Thyroid gland (tissue), 4 donors: Measurements from ENCODE around the gene SIRPA.

Experiments
- POLR2A ChIP-seq, 2 donors: fragments of 450-650 bp; IDR thresholded peaks; one replicate each; pipeline ENCODE4 v1.6.1; 2017; ENCODE audit warnings: antibody characterized with exemption in 2 of 2, mild to moderate bottlenecking in 2 of 2, moderate library complexity in 1 of 2
- TF ChIP-seq, protein P1 (sequence below), 6 experiments: fragments of 200-600 bp in 3 of 6; fragments of 450-650 bp in 3 of 6; sonication (generic) in 3 of 6; IDR thresholded peaks; one replicate each; pipeline ENCODE4 v1.5.1; 2016 to 2019; ENCODE audit warnings: antibody characterized with exemption in 6 of 6, mild to moderate bottlenecking in 2 of 6, inconsistent platforms in 1 of 6, moderate library complexity in 1 of 6

- TF ChIP-seq, protein P1, sequence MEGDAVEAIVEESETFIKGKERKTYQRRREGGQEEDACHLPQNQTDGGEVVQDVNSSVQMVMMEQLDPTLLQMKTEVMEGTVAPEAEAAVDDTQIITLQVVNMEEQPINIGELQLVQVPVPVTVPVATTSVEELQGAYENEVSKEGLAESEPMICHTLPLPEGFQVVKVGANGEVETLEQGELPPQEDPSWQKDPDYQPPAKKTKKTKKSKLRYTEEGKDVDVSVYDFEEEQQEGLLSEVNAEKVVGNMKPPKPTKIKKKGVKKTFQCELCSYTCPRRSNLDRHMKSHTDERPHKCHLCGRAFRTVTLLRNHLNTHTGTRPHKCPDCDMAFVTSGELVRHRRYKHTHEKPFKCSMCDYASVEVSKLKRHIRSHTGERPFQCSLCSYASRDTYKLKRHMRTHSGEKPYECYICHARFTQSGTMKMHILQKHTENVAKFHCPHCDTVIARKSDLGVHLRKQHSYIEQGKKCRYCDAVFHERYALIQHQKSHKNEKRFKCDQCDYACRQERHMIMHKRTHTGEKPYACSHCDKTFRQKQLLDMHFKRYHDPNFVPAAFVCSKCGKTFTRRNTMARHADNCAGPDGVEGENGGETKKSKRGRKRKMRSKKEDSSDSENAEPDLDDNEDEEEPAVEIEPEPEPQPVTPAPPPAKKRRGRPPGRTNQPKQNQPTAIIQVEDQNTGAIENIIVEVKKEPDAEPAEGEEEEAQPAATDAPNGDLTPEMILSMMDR (IDR thresholded peaks at IDR 0.05) = no peak
- TF ChIP-seq POLR2A (IDR thresholded peaks at IDR 0.05) = no peak
These were observed 9.1 kb upstream of the SIRPA start for GRCh38 chr20:1885940-1886693.
